CD4-positive, alpha-beta T cell treated with Interleukin-6 for 4 hours (primary cell): ENCODE results near the gene C2CD4D.
A peak's percentile ranks its signal among the peaks of the same experiment; 100 is the strongest.
"Not testable (repeated sequence)": the region's sequence is repeated elsewhere in the genome, so short reads cannot be mapped to it uniquely, and the experiment has no call there.

Experiments used
- DNase-seq: peaks from one replicate; pipeline ENCODE4 v3.0.0-alpha.2; 2020; ENCODE audit warnings: mixed read lengths

The C2CD4D gene

DNA sequence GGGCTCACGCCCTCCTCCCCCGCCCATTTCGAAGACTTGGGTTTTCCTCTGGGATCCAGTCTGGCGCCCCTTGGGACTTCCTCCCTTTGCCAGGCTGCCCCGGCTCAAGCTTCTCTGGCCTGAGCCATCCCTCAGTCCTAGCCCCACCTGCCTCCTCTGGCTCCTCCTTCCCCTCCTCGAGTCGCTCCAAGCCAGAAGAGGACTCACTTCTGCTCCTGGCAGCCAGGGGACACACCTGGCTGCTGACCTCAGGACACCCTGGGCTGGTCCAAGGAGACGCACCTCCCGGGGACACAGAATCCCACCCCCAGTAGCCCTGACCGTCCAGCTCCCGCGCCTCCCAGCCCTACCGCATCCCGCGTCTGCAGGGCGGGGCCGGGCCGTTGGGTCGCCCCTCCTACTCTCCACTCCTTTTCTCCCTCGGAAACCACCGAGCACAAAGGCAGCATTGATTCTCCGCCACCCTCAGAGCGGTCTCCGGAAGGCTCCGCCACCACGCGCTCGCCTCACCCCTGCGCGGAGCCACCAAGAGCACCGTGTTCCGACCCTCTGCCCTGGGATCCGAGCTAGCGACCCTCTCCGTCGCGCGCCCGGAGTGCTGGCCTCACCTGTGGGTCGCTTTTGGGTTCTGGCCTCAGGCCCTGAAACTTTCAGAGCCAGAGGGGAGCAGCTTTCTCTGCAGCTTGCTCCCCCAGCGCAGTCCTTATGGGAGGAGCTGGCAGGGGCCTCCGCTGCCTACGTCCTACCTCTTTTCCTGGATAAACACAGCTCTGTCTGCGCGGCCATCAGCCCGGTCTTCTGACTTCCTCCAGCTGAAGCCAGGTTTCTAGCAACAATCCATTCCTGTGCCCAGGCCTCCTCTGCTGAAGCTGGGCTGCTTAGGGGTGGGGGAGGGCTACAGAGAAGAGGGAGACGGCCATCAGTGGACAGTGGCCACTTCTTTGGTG lies at the start of gene C2CD4D:
TSS of gene C2CD4D (minus strand) at position 364 of the 947 bp plus-strand sequence. CDS start 831 bp downstream, outside the sequence.
- DNase-seq: peak; percentile 76

DNA sequence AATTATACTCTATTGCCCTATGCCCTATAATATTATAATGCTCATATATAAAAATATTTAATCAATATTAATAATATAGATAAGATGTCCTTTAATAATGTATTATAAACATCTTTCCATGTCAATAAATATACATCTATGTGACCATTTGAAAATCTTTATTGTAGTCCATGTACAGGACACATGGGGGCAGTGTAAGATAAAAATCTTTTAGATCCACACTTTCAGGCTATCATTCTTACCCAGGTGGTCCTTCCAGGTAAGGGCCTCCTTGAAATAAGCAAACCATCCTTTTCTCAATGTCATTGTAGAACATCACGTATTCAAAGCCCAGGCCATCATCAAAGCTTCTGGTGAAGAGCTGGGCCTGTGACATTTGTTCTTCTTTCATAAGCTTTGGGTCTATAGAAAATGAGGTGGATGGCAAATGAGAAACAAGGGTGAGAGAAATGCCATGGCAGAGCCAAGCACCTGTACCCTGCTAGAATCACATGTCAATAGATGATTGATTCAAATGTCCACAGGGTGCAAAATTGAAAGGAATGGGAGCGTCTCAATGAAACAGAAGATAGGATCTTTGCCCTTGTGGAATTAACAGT lies 49.5 kb upstream of the C2CD4D start:
- no peak for DNase-seq

DNA sequence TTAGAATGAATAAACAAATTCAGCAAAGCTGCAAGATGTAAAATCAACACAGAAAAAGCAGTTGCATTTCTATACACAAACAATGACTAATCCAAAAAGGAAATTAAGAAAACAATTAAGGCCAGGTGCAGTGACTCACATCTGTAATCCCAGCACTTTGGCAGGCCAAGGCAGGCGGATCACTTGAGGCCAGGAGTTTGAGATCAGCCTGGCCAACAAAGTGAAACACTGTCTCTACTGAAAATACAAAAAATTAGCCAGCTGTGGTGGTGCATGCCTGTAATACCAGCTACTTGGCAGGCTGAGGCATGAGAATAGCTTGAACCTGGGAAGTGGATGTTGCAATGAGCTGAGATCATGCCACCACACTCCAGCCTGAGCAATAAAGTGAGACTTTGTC lies 47.4 kb upstream of the C2CD4D start:
- DNase-seq: no peak

DNA sequence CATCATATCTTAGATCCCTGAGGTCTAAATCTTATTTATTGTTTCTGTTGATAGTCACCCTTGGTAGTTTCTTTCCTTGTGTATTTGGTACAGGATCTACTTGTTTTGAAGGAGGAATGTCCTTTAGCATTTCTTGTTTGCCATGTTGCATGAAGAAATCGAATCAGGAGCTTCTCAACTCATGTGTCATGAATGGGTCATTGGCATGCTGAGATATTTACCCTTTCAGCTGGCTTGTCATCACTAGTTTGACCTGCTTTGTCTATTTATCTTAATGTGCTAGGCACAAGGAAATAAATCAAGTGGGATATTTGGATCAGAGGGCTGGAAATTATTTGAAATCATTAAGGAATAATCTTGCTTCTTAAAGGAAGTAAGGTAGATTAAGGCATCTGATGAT lies 45.9 kb upstream of the C2CD4D start:
- no peak for DNase-seq

DNA sequence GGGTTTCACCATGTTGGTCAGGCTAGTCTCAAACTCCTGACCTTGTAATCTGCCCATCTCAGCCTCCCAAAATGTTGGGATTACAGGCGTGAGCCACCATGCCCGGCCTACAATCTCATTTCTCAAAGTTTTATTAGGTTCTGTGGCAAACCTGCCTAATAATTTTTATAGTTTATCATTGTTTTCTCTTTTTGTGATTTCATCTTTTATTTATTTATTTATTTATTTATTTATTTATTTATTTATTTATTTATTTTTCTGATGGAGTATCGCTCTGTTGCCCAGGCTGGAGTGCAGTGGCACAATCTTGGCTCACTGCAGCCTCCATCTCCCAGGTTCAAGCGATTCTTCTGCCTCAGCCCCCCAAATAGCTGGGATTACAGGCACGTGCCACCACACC lies 45.3 kb upstream of the C2CD4D start:
- DNase-seq: not testable (repeated sequence)

DNA sequence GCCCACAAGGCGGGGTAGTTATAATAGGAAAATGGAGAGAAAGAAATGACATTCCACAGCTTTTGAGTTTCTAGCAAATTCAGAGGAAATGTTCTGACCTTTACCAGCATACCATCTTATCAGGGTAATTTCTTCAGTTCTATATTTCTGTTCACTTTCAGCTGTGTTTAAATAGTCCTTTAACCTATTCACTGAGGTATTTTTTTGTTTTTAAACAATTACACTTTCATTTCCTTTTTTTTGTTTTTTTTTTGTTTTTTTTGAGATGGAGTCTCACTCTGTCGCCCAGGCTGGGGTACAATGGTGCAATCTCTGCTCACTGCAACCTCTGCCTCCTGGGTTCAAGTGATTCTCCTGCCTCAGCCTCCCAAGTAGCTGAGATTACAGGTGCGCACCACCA lies 44.8 kb upstream of the C2CD4D start:
- DNase-seq: not testable (repeated sequence)

DNA sequence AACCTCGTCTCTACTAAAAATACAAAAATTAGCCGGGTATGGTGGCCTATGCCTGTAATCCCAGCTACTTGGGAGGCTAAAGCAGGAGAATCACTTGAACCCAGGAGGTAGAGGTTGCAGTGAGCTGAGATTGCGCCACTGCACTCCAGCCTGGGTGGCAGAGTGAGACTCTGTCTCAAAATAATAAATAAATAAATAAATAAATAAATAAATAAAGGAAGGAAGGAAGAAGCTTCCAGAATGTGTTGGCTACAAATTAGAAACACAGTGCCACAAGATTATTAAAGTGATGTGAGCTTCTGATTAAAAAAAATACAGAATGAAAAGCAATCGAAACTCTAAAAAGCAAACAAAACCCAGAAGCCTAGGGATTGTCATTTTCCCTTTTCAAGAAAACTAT lies 44.3 kb upstream of the C2CD4D start:
- not testable (repeated sequence) for DNase-seq

DNA sequence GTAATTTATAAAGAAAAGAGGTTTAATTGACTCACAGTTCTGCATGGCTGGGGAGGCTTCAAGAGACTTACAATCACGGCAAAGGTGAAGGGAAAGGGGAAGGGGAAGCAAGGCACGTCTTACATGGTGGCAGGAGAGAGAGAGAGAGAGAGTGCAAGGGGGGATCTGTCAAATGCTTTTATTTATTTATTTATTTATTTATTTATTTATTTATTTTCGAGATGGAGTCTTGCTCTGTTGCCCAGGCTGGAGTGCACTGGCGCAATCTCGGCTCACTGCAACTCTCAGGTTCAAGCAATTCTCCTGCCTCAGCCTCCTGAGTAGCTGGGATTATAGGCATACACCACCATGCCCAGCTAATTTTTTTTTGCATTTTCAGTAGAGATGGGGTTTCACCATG lies 43.3 kb upstream of the C2CD4D start:
- not testable (repeated sequence) for DNase-seq

DNA sequence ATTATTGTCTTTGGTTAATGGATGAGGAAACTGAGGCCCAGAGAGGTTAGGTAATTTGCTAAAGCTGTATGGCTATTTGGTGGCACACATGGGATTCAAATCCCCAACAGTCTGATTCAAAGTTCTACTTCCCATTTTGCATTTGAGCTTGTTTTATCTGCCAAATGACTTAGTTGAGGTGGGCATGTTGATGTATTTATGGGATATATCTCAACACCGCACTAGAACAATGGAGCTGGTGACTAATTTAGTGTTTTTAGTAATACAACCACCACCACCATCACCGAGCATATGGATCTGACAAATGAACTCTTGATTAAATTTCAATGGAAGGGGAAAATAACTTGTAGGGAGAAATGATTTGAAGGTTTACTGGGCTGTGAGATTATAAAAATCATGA lies 42.8 kb upstream of the C2CD4D start:
- no peak for DNase-seq

DNA sequence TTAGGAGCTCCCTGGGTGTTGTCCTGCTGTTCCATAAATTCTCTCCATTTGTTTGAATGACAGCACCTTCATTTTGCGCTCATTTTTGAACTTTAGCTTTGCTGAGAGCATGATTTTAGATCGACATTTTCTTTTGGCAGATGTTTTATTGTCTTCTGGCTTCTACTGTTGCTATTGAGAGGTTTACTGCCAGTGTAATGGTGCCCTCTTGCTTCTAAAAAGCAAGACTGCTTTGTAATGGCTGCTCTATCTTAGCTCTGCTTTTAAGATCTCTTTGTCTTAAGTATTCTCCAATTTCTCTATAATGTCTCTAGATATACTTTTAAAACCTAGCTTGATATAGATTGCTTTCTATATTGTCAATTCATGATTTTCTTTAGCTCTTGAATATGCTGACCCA lies 41.9 kb upstream of the C2CD4D start:
- no peak for DNase-seq

DNA sequence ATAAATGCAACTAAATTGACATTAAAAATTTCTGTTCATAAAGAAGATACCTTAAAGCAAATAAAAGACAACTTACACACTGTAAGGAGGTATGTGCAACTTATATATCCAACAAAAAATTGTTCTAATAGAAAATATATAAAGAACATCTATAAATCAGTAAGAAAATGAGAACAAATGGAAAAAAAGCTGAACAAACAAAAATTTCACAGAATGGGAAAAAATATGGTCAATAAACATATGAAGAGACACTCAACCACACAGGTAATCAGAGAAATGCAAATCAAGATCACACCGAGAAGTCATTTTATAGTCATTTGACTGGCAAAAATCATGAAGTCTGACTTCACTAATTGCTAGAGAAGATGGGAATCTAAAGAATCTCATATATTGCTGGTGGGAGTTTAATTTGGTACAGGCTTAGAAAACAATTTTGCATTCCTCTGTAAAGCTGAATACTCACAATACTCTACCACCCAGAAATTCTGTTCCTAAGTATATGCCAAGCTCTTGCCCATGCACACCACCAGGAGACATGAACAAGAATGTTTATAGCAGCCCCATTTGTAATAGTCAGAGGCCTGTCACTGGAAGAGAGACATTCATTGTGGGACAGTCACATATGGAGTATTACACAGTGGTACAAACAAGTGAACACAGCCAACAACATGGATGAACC lies 35.9 kb upstream of the C2CD4D start:
- no peak for DNase-seq

DNA sequence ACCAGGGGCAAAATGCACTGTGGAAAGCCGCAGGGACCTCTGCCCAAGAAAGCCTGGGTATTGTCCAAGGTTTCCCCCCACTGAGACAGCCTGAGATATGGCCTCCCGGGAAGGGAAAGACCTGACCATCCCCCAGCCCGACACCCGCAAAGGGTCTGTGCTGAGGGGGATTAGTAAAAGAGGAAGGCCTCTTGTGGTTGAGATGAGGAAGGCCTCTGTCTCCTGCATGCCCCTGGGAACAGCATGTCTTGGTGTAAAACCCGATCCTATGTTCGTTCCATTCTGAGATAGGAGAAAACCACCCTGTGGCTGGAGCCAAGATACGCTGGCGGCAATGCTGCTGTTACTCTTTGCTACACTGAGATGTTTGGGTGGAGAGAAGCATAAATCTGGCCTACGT lies 33.2 kb upstream of the C2CD4D start:
- not testable (repeated sequence) for DNase-seq

DNA sequence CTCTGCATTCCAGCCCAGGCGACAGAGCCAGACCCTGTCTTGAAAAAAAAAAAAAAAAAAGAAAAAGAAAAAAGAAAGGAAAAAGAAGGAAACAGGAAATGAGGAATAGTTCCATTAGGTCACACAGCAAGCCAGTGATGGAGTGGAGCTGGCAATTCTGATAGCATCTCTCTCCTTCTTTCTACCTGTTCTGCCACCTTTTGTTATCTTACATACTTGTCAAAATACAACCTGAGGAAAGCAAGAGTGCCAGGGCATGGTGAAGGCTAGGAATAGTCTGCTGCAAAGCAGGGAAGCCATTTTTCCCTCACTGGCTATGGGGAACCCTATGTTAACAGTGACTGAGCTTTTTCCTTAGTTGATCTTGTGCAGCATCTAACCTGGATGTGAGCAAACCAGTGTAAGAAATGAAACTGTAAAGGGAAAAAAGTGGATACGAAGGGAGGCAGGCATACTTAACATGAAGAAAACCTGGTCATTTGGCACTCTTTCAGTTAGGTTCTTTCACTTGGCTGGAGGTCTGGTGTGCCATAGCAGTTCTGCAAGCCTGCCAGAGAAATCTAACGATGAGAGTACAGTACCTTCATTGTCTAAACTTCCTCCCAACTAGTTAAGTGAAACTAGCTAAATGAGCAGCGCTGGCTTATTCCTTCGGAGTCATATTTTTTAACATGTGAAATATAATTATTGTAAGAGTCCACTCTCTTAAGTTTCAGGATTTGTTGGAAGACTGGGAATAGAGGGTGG lies 31.8 kb upstream of the C2CD4D start:
- DNase-seq: no peak

DNA sequence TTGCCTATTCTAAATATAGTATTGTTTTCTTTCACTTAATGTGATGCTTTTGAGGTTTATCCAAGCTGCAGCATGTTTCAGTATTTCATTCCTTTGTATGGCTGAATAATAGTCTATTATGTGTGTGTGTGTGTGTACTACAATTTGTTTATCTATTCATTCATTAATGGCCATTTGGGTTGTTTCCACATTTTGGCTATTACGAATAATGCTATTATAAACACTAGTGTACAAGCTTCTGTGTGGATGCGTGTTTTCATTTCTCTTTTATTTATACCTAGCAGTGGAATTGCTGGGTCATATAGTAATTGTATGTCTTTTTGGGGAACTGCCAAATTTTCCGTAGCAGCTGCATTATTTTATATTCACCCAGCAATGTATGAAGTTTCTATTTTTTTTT lies 28.9 kb upstream of the C2CD4D start:
- no peak for DNase-seq

DNA sequence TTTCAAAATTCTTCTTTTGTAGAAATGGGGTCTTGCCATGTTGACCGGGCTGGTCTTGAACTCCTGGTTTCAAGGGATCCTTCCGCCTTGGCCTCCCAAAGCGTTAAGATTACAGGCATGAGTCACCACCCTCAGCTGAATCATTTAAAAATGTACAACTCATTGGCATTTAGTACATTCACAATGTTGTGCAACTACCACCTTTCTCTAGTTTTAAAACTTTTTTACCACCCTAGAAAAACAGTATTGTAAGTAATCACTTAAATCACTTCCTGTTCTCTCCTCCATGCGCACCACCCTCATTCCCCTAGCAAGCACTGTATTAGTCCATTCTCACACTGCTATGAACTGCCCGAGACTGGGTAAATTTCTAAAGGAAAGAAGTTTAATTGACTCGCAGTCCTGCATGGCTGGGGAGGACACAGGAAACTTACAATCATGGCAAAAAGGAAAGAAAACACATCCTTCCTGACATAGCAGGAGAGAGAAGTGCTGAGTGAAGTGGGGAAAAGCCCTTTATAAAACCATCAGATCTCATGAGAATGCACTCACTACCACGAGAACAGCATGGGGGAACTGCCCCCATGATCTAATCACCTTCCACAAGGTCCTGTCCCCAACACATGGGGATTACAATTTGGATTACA lies 28.3 kb upstream of the C2CD4D start:
- no peak for DNase-seq

DNA sequence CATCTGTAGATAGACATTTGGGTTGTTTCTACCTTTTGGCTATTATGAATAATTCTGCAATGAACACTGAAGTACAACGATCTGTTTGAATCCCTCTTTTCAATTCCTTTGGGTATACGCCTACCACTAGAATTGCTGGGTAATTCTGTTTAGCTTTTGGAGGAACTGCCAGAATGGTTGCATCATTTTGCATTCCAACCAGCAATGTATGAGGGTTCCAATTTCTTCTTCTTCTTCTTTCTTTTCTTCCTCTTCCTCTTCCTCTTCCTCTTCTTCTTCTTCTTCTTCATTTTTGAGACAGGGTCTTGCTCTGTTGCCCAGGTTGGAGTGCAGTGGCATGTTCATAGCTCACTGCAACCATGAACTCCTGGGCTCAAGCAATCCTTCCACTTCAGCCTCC lies 27.7 kb upstream of the C2CD4D start:
- no peak for DNase-seq

DNA sequence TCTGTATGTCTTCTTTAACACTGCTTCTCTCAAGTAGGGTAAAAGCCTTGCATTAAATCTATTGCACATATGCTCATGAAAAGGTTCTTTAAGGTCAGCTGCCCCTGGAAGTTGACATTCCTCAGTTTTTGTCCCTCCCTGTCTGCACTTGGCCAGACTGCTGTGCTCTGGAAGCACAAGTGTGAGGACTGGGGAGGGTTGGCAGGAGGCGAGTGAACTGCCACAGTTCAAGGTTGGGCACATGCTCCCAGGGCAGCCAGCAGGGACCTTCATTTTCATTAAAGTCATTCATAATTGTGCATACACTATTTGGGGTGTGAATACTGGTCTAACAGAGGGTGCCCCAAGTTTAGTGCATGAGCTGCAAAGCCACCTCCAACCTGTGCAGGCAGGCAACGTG lies 24.8 kb upstream of the C2CD4D start:
- DNase-seq: no peak

DNA sequence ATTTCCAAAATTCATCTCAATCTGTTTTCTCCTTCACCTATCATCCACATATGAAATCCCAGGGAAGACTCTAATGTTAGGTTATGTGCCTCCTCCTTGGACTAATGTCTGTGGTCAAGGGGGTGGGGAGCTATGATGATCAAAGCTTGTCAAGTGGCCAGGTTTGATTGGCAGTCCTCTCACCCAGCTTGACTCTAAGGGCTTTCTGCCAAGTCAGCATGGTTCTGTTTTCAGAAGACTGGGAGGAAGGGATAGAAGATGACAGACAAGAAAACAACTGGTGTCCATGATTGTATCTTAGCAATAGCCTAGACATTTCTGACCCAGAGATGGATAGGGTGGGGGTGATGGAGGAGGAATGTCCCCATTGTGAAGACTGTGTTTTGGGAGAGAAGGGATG lies 23.0 kb upstream of the C2CD4D start:
- DNase-seq: no peak

DNA sequence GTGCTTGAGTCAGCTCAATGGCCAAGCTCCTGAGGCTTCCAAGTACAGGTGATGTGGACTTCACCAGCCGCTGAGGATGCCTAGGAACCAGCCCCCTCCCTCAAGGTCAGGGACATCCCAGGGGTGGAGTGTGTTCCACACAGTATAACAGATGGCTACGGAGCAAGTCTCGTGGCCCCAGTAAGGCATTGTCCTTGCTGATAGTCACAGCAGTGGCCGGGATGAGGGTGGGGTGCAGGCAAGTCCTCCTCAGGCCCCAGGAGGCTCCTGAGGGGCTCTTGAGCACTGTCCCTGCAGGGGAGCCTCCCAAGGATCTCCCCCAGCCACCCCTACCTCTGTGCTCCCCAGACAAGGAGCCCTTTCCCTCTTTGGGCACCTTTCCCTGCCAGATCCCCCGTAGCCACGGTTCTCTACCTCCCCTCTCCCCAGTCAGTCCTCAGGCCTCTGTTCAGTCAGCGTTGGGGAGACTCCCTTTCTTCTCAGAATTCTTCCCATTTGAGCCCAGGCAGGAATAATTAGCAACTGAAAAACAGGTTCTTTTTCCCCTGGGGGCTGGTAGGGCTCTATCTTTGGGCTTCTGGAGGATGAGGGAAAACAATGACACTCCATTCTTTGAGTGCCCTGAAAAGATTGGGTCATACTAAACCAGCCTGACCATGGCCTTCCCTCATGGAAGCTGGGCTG lies 21.0 kb upstream of the C2CD4D start:
- no peak for DNase-seq

DNA sequence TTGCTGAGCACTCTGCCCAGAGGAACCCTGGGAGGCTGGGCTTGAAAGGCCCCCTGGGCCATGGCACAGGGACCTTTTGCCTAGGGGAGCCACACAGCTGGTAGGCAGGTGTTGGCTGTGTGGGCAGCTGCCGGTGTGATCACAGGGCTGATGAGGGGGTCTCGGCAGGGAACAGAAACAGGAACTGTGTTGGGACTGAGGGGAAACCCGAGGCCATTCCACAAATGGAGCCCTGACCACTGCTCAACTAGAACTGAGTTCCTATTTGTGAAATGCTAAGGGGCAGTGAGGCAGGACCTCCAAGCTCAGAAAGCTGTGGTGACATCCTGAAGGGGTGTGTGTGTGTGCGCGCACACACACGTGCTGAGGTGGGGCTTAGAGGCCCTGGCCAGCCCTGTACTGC lies 20.3 kb upstream of the C2CD4D start:
- no peak for DNase-seq

DNA sequence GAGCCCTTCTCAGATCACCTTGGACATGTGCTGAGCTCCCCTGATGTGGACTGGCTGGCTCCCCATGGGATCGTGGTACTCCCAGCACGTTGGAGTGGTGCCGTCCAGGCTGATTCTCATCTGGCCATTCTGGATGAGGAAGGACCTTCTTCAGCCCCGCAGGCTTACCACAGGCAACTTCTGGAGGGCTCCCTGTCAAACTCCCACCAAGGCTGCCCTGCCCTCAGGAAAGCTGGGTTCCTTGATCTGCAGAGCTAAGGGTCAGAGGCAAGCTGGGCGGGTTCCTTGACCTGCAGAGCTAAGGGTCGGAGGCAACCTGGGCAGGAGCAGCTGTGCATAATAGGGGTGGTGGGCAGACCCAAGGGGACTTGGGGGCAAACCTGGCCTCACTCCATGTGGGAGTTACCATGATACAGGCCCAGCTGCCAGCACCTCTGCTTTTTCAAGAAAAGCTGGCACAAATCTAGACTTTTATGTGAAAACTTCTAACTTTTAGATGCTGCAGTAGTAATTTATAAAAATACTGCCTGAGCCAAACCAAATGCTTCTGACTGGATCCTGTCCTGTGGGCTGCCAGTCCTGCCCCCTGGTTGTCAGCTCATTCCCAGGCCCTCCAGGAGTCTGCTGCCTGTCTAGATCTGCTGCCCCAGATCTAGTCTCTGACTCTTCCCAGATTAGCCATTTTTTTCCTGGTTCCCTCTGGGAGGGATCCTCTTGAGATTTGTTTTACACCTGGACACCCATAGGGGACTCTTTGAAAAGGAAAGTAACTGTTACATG lies 19.5 kb upstream of the C2CD4D start:
- DNase-seq: no peak
